Measurements from ENCODE around the gene GNAO1. TPM values are rescaled to one million over a fixed set of nuclear protein-coding genes. Genes with fewer than 3 reads are reported as not detected.

The GNAO1 gene
- total RNA-seq, 1 donor from 2014 or later, result 15.4 TPM

DNA sequence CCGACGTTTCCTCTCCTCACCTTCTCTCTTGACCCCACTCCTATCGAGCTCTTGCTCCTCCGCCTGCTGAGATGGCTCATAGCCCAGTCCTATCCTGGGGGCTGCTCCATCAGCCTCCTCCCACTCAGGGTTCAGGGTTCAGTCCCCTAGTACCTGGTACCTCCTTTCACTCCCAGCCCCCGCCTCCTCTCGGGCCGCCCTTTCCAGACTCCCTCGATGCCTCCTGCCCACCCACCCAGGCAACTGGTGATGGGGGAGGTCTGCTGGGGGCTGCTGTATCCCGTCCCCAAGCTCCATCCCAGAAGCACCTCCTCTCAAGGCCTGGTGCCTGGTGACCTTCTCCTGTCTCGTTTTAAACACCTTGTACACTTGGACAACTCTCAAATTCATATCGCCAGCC lies 140.1 kb downstream of the GNAO1 start:
- no peaks in the 10 kb centered on the region for H3K27me3 ChIP-seq (ENCODE audit: low read depth)
- peaks cover 17% of the 10 kb centered on the region for H3K4me1 ChIP-seq
- H3K4me3 ChIP-seq, result no peak overlapping the region
- H3K9me3 ChIP-seq (replicated peaks), result no peaks in the 10 kb centered on the region
- DNase-seq, result no peak
- no peak overlapping the region for H3K27ac ChIP-seq (replicated peaks)
- no peaks in the 10 kb centered on the region for H3K36me3 ChIP-seq
- TF ChIP-seq, protein P1, sequence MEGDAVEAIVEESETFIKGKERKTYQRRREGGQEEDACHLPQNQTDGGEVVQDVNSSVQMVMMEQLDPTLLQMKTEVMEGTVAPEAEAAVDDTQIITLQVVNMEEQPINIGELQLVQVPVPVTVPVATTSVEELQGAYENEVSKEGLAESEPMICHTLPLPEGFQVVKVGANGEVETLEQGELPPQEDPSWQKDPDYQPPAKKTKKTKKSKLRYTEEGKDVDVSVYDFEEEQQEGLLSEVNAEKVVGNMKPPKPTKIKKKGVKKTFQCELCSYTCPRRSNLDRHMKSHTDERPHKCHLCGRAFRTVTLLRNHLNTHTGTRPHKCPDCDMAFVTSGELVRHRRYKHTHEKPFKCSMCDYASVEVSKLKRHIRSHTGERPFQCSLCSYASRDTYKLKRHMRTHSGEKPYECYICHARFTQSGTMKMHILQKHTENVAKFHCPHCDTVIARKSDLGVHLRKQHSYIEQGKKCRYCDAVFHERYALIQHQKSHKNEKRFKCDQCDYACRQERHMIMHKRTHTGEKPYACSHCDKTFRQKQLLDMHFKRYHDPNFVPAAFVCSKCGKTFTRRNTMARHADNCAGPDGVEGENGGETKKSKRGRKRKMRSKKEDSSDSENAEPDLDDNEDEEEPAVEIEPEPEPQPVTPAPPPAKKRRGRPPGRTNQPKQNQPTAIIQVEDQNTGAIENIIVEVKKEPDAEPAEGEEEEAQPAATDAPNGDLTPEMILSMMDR (IDR thresholded peaks at IDR 0.05; ENCODE audit: borderline replicate concordance), result no peak
- intact Hi-C loops (cut with micrococcal nuclease), result no loop called here

DNA sequence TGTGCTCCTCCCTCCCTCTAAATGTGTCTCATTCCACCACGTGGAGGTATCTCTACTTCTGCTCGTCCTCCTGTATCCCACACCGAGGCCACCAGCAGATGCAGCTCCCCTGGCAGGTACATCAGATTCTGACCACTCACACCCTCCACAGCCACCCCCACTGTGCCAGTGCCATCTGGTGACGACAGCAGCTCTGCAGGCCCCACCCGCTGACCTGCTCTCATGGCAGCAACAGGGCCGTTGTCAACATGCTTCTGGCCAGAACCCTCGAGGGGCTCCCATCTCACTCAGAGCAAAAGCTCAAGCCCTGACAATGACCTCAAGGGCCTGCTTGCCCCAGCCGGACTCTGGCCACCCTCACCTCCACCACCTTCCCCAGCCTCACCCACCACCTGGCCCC lies 140.6 kb downstream of the GNAO1 start:
- Histone ChIP-seq H3K4me1 (peaks cover 22% of the 10 kb centered on the region), H3K27me3 (ENCODE audit: low read depth) (no peaks in the 10 kb centered on the region), H3K36me3 (no peaks in the 10 kb centered on the region), H3K27ac (replicated peaks) (no peak overlapping the region), H3K4me3 (no peak overlapping the region), H3K9me3 (replicated peaks) (no peaks in the 10 kb centered on the region)
- intact Hi-C loops (cut with micrococcal nuclease), result no loop called here
- DNase-seq, result no peak
- TF ChIP-seq, protein P1 (IDR thresholded peaks at IDR 0.05; ENCODE audit: borderline replicate concordance), result no peak

DNA sequence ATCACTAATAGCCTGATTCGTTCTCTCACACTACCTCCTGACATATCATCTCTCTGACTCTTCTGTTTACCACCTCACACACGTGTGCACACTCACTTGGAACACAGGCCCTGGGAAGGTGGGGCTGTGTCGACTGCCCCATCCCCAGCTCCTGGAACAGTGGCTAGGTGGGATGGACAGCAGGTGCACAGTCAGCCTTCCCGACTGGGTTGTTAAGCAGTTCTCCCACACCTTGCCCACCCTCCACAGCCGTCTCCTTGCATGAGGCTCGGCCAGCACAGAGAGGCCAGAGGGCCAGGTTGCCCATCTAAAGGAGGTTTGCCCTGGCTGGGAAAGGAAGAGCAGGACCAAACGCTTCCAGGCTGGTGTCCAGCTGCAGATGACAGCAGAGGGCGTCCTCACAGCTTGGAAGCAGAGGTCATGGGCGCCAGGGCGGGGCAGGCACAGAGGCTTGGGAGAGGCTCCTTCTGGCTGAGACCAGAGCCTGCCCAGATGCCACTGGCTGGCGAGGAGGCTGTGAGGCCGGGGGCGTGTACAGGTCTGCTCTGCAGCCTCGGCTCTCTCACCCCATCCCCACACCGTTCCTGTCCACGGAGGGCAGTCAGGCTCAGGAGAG lies 141.3 kb downstream of the GNAO1 start:
- DNase-seq, result peak; percentile 60
- Histone ChIP-seq H3K27ac (replicated peaks) (no peak overlapping the region), H3K36me3 (no peaks in the 10 kb centered on the region), H3K9me3 (replicated peaks) (no peaks in the 10 kb centered on the region), H3K27me3 (ENCODE audit: low read depth) (no peaks in the 10 kb centered on the region), H3K4me3 (no peak overlapping the region), H3K4me1 (peaks cover 24% of the 10 kb centered on the region)
- TF ChIP-seq, protein P1 (IDR thresholded peaks at IDR 0.05; ENCODE audit: borderline replicate concordance), result peak; percentile 48
- intact Hi-C loops (cut with micrococcal nuclease), result no loop called here

DNA sequence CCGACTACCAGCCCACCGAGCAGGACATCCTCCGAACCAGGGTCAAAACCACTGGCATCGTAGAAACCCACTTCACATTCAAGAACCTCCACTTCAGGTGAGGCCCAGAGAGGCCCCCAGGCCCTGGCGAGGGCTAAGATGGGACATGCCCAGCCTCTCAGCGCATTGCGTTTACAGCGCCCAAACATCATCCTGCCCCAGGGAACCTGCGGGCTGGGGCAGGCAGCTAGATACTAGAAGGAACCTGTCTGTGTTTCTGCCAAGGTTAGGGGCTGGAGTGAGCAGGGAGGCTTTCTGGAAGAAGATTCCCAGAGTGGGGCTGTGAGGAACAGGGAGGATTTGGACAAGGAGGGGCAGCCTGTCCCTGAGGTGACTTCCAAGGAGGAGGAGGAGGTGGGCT lies 143.5 kb downstream of the GNAO1 start:
- no peaks in the 10 kb centered on the region for H3K9me3 ChIP-seq (replicated peaks)
- TF ChIP-seq, protein P1 (IDR thresholded peaks at IDR 0.05; ENCODE audit: borderline replicate concordance), result no peak
- H3K4me3 ChIP-seq, result no peak overlapping the region
- H3K27ac ChIP-seq (replicated peaks), result no peak overlapping the region
- H3K4me1 ChIP-seq, result peaks cover 24% of the 10 kb centered on the region
- H3K27me3 ChIP-seq (ENCODE audit: low read depth), result no peaks in the 10 kb centered on the region
- intact Hi-C loops (cut with micrococcal nuclease), result no loop called here
- no peak for DNase-seq
- no peaks in the 10 kb centered on the region for H3K36me3 ChIP-seq

DNA sequence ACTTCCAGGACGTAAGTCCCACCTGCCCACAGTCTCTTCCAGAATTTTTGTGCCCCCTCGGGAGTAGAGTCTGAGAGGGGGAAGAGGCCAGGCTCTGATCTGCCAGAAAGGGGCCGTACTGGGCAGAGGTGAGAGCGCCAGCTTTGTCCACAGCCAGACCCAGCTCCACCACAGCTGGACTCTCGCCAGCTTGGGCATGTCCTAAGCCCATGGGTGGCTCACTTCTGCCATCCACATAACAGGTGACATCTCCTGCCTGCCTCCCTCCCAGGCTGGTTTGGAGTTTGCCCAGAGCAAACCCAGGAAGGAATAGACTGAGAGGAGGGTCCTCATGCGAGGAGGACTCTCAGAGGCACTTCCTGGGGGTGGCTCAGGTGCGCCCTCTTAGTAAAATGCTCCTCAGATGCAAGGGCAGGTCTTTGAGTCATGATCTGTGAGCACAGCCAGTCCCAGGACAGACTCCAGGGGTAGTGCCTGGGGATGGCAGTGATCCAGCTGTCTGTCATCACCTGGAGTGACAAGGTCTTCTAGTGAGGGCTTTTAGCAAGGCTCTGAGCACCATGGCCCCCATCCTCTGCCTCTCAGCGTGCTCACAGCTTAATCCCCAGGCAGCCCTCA lies 144.9 kb downstream of the GNAO1 start:
- DNase-seq, result peak; percentile 71
- Histone ChIP-seq H3K9me3 (replicated peaks) (no peaks in the 10 kb centered on the region), H3K27me3 (ENCODE audit: low read depth) (no peaks in the 10 kb centered on the region), H3K27ac (replicated peaks) (peak overlapping the region; percentile 37), H3K4me1 (peaks cover 24% of the 10 kb centered on the region), H3K4me3 (no peak overlapping the region), H3K36me3 (peaks cover 5% of the 10 kb centered on the region)
- TF ChIP-seq, protein P1 (IDR thresholded peaks at IDR 0.05; ENCODE audit: borderline replicate concordance), result no peak
- intact Hi-C loops (cut with micrococcal nuclease), result no loop called here

Data from left ventricle myocardium inferior (tissue), 1 donor.